ENCODE measurements around the gene CDK19.

CDK19 gene

GRCh38 chr6:110681543-110682459 lies 133.5 kb downstream of the CDK19 start:
- no peak for DNase-seq (ENCODE audit: low read depth)
- no peak overlapping the region for H3K4me3 ChIP-seq (ENCODE audit: low read depth, low read length)
- TF ChIP-seq MYC (IDR thresholded peaks at IDR 0.05; ENCODE audit: low read depth, low read length) = no peak

GRCh38 chr6:110676396-110676795 lies 138.9 kb downstream of the CDK19 start:
- TF ChIP-seq MAX (IDR thresholded peaks at IDR 0.05; ENCODE audit: low read depth, low read length) = no peak
- TF ChIP-seq POLR2A (IDR thresholded peaks at IDR 0.05; ENCODE audit: extremely low read depth, insufficient read length) = no peak
- TF ChIP-seq MYC (IDR thresholded peaks at IDR 0.05; ENCODE audit: low read depth, low read length) = no peak
- TF ChIP-seq, protein P1, sequence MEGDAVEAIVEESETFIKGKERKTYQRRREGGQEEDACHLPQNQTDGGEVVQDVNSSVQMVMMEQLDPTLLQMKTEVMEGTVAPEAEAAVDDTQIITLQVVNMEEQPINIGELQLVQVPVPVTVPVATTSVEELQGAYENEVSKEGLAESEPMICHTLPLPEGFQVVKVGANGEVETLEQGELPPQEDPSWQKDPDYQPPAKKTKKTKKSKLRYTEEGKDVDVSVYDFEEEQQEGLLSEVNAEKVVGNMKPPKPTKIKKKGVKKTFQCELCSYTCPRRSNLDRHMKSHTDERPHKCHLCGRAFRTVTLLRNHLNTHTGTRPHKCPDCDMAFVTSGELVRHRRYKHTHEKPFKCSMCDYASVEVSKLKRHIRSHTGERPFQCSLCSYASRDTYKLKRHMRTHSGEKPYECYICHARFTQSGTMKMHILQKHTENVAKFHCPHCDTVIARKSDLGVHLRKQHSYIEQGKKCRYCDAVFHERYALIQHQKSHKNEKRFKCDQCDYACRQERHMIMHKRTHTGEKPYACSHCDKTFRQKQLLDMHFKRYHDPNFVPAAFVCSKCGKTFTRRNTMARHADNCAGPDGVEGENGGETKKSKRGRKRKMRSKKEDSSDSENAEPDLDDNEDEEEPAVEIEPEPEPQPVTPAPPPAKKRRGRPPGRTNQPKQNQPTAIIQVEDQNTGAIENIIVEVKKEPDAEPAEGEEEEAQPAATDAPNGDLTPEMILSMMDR (IDR thresholded peaks at IDR 0.05; ENCODE audit: low read depth, low read length) = no peak
- H3K4me3 ChIP-seq (ENCODE audit: low read depth, low read length) = no peak overlapping the region
- no peak for DNase-seq (ENCODE audit: low read depth)

- H3K4me3 ChIP-seq (ENCODE audit: low read depth, low read length) = no peak overlapping the region
- TF ChIP-seq MYC (IDR thresholded peaks at IDR 0.05; ENCODE audit: low read depth, low read length) (no peak), POLR2A (IDR thresholded peaks at IDR 0.05; ENCODE audit: extremely low read depth, insufficient read length) (no peak), MAX (IDR thresholded peaks at IDR 0.05; ENCODE audit: low read depth, low read length) (no peak)
- TF ChIP-seq, protein P1 (IDR thresholded peaks at IDR 0.05; ENCODE audit: low read depth, low read length) = no peak
- DNase-seq (ENCODE audit: low read depth) = no peak
Measured at GRCh38 chr6:110674096-110674495, 141.2 kb downstream of the CDK19 start.

- TF ChIP-seq MYC (IDR thresholded peaks at IDR 0.05; ENCODE audit: low read depth, low read length) (no peak), MAX (IDR thresholded peaks at IDR 0.05; ENCODE audit: low read depth, low read length) (no peak), POLR2A (IDR thresholded peaks at IDR 0.05; ENCODE audit: extremely low read depth, insufficient read length) (no peak)
- TF ChIP-seq, protein P1 (IDR thresholded peaks at IDR 0.05; ENCODE audit: low read depth, low read length) = no peak
- no peak overlapping the region for H3K4me3 ChIP-seq (ENCODE audit: low read depth, low read length)
- DNase-seq (ENCODE audit: low read depth) = no peak
Measured at GRCh38 chr6:110672122-110672521, 143.1 kb downstream of the CDK19 start.

GRCh38 chr6:110671447-110671846 lies 143.8 kb downstream of the CDK19 start:
- TF ChIP-seq, protein P1 (IDR thresholded peaks at IDR 0.05; ENCODE audit: low read depth, low read length) = no peak
- TF ChIP-seq MYC (IDR thresholded peaks at IDR 0.05; ENCODE audit: low read depth, low read length) (no peak), MAX (IDR thresholded peaks at IDR 0.05; ENCODE audit: low read depth, low read length) (no peak), POLR2A (IDR thresholded peaks at IDR 0.05; ENCODE audit: extremely low read depth, insufficient read length) (no peak)
- DNase-seq (ENCODE audit: low read depth) = no peak
- no peak overlapping the region for H3K4me3 ChIP-seq (ENCODE audit: low read depth, low read length)

DNA sequence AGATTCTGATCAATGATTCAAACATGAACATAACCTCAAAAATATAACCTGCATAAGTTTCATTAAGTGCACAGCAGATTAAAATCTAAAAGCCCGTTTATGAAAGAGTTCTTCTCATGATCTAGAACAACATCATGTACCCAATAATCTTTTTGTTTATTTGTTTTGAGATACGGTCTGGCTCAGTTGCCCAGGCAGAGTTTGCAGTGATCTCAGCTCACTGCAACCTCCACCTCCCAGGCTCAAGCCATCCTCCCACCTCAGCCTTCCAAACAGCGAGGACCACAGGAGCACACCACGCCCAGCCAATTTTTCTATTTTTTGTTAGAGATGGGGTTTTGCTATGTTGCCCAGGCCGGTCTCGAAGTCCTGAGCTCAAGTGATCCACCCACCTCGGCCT lies 149.7 kb downstream of the CDK19 start:
- no peak for TF ChIP-seq POLR2A (IDR thresholded peaks at IDR 0.05; ENCODE audit: extremely low read depth, insufficient read length)
- no peak for TF ChIP-seq MAX (IDR thresholded peaks at IDR 0.05; ENCODE audit: low read depth, low read length)
- no peak for TF ChIP-seq MYC (IDR thresholded peaks at IDR 0.05; ENCODE audit: low read depth, low read length)
- TF ChIP-seq, protein P1 (IDR thresholded peaks at IDR 0.05; ENCODE audit: low read depth, low read length) = no peak
- DNase-seq (ENCODE audit: low read depth) = no peak
- H3K4me3 ChIP-seq (ENCODE audit: low read depth, low read length) = no peak overlapping the region

Data from NB4 (cell line).